Parathyroid adenoma (tissue), 2 donors: ENCODE results near the gene MRPL54.

ENCODE experiments used
- H2AFZ ChIP-seq: fragments of 300-600 bp; sonication (generic); one replicate; pipeline ENCODE4 v1.7.0; 2017; ENCODE audit warnings: antibody characterized with exemption, mild to moderate bottlenecking
- H3K27ac ChIP-seq: fragments of 300-600 bp; sonication (generic); one replicate; pipeline ENCODE4 v1.7.0; 2017
- H3K27me3 ChIP-seq: fragments of 300-600 bp; sonication (generic); one replicate; pipeline ENCODE4 v1.7.0; 2017; ENCODE audit warnings: low read length; ENCODE audit not compliant: control insufficient read depth, insufficient read depth
- H3K36me3 ChIP-seq: fragments of 300-600 bp; sonication (generic); one replicate; pipeline ENCODE4 v1.7.0; 2017; ENCODE audit warnings: low read length; ENCODE audit not compliant: control insufficient read depth, insufficient read depth
- H3K4me1 ChIP-seq: fragments of 300-600 bp; sonication (generic); one replicate; pipeline ENCODE4 v1.7.0; 2017; ENCODE audit warnings: control low read depth
- H3K4me2 ChIP-seq: fragments of 300-600 bp; sonication (generic); one replicate; pipeline ENCODE4 v1.7.0; 2017; ENCODE audit warnings: low read length
- H3K4me3 ChIP-seq: fragments of 300-600 bp; sonication (generic); one replicate; pipeline ENCODE4 v1.7.0; 2017; ENCODE audit warnings: low read depth, low read length
- H3K79me2 ChIP-seq: fragments of 300-600 bp; sonication (generic); one replicate; pipeline ENCODE4 v1.7.0; 2017; ENCODE audit warnings: control low read depth
- H3K9ac ChIP-seq: fragments of 300-600 bp; sonication (generic); one replicate; pipeline ENCODE4 v1.7.0; 2017; ENCODE audit warnings: mild to moderate bottlenecking
- H3K9me3 ChIP-seq: fragments of 300-600 bp; sonication (generic); one replicate; pipeline ENCODE4 v1.7.0; 2017; ENCODE audit warnings: low read length; ENCODE audit not compliant: control insufficient read depth
- TF ChIP-seq, protein P1 (sequence below): fragments of 300-600 bp; sonication (generic); IDR thresholded peaks from one replicate; pipeline ENCODE4 v1.7.0; 2017; ENCODE audit warnings: antibody characterized with exemption, mild to moderate bottlenecking
- donor health status: primary hyperparathyroidism.

The MRPL54 gene

DNA sequence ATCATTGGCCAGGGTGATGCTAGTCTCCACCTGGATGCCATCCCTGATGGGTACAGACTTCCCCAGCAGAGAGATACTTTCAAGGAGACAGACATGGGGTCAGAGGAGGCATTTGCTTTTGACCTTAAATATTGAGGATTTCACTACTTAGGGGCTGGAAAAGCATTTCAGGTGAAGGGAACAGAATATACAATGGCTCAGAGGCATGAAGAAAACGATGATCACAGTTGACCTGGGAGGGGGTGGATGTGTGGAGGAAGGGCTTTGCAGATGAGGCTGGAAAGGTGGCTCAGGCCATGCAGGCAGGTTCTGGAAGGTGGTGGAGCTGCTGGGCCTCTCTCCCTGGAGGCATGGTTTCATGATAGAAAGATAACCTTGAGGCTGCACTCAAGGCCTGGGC is 19.8 kb downstream of the MRPL54 start:
- H3K27ac ChIP-seq: no peak overlapping the region
- no peak overlapping the region for H3K4me2 ChIP-seq
- no peaks in the 10 kb centered on the region for H3K4me1 ChIP-seq
- H3K36me3 ChIP-seq: no peaks in the 10 kb centered on the region
- H3K9me3 ChIP-seq: no peaks in the 10 kb centered on the region
- no peak overlapping the region for H3K4me3 ChIP-seq
- no peak overlapping the region for H2AFZ ChIP-seq
- no peaks in the 10 kb centered on the region for H3K27me3 ChIP-seq
- H3K79me2 ChIP-seq: no peaks in the 10 kb centered on the region
- H3K9ac ChIP-seq: no peak overlapping the region
- TF ChIP-seq, protein P1, sequence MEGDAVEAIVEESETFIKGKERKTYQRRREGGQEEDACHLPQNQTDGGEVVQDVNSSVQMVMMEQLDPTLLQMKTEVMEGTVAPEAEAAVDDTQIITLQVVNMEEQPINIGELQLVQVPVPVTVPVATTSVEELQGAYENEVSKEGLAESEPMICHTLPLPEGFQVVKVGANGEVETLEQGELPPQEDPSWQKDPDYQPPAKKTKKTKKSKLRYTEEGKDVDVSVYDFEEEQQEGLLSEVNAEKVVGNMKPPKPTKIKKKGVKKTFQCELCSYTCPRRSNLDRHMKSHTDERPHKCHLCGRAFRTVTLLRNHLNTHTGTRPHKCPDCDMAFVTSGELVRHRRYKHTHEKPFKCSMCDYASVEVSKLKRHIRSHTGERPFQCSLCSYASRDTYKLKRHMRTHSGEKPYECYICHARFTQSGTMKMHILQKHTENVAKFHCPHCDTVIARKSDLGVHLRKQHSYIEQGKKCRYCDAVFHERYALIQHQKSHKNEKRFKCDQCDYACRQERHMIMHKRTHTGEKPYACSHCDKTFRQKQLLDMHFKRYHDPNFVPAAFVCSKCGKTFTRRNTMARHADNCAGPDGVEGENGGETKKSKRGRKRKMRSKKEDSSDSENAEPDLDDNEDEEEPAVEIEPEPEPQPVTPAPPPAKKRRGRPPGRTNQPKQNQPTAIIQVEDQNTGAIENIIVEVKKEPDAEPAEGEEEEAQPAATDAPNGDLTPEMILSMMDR: no peak

- Histone ChIP-seq H3K4me2 (no peak overlapping the region), H3K79me2 (no peaks in the 10 kb centered on the region), H3K27ac (no peak overlapping the region), H3K4me3 (no peak overlapping the region), H3K4me1 (no peaks in the 10 kb centered on the region), H3K9ac (no peak overlapping the region), H3K9me3 (no peaks in the 10 kb centered on the region), H3K36me3 (no peaks in the 10 kb centered on the region), H2AFZ (no peak overlapping the region), H3K27me3 (no peaks in the 10 kb centered on the region)
- TF ChIP-seq, protein P1: no peak
Measured at GRCh38 chr19:3782903-3783302, 20.4 kb downstream of the MRPL54 start.

GRCh38 chr19:3783660-3784584 is 21.4 kb downstream of the MRPL54 start:
- TF ChIP-seq, protein P1: no peak
- Histone ChIP-seq H3K4me2 (no peak overlapping the region), H3K27ac (no peak overlapping the region), H3K9ac (no peak overlapping the region), H2AFZ (no peak overlapping the region), H3K79me2 (no peaks in the 10 kb centered on the region), H3K4me1 (no peaks in the 10 kb centered on the region), H3K27me3 (no peaks in the 10 kb centered on the region), H3K36me3 (no peaks in the 10 kb centered on the region), H3K4me3 (no peak overlapping the region), H3K9me3 (no peaks in the 10 kb centered on the region)

DNA sequence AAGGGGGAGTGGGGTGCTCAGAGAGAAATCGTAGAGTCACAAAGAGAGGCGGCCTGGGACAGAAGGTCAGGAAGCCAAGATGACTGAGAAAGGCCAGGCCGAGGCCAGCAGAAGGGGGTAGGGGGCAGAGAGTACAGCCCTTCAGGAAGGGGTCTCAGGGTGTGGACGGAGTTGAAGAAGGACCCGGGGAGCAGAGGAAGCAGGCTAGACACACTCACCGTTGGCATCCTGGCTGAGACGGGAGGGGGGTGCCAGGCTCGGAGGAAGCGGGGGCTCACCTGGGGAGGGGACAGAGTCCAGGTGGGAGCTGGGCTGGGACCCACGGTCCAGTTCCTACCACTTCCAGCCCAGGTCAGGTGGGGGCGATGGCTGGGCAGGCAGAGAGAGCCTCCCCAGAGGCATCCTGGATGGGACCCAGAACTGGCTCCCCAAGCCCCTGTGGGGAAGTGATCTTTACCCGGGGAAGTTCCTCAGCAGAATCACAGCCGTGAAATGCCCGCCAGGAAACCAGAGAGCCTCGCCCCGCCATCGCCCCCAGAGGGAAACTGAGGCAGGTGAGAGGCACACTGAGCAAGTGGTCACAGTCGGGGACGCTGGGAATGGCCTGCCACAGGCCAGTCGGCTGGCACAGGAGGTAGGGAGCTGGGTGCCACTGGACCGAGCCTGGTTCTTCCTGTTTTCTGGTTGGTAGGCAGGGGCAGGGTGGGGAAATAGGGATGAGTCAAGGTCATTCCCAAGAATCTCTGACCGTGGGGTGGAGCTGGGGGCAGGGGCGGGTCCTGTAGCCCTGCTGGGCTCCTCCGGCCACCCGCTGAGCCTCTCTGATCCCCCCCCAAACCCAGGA is 22.3 kb downstream of the MRPL54 start:
- no peak overlapping the region for H3K4me3 ChIP-seq
- no peaks in the 10 kb centered on the region for H3K4me1 ChIP-seq
- no peaks in the 10 kb centered on the region for H3K9me3 ChIP-seq
- H3K79me2 ChIP-seq: no peaks in the 10 kb centered on the region
- TF ChIP-seq, protein P1: no peak
- H3K36me3 ChIP-seq: no peaks in the 10 kb centered on the region
- no peak overlapping the region for H3K9ac ChIP-seq
- H3K4me2 ChIP-seq: no peak overlapping the region
- H2AFZ ChIP-seq: no peak overlapping the region
- no peak overlapping the region for H3K27ac ChIP-seq
- no peaks in the 10 kb centered on the region for H3K27me3 ChIP-seq
